Nephron progenitor cell (in vitro differentiated cells): ENCODE results near the gene TPCN1.
A peak's percentile ranks its signal among the peaks of the same experiment; 100 is the strongest.

Experiments used
- DNase-seq: peaks from one replicate; pipeline ENCODE4 v3.0.0; 2021
- H3K27ac Mint-ChIP-seq: 2 replicates; pipeline ENCODE4 v1.8.0; 2021; ENCODE audit warnings: mild to moderate bottlenecking, moderate library complexity, mixed read lengths
- H3K27me3 Mint-ChIP-seq: 2 replicates; pipeline ENCODE4 v1.8.0; 2021; ENCODE audit warnings: mild to moderate bottlenecking, low read depth, mixed read lengths; ENCODE audit not compliant: poor library complexity
- H3K36me3 Mint-ChIP-seq: 2 replicates; pipeline ENCODE4 v1.8.0; 2021; ENCODE audit warnings: low read depth, mixed read lengths
- H3K4me1 Mint-ChIP-seq: 2 replicates; pipeline ENCODE4 v1.8.0; 2021; ENCODE audit warnings: mixed read lengths
- H3K4me3 Mint-ChIP-seq: 2 replicates; pipeline ENCODE4 v1.8.0; 2021; ENCODE audit warnings: mild to moderate bottlenecking, moderate library complexity, mixed read lengths
- H3K9me3 Mint-ChIP-seq: 2 replicates; pipeline ENCODE4 v1.8.0; 2021; ENCODE audit warnings: mild to moderate bottlenecking, moderate library complexity, mixed read lengths
- TF ChIP-seq, protein P1 (sequence below): fragments of 200-600 bp; sonication (generic); IDR thresholded peaks from 2 replicates; pipeline ENCODE4 v1.5.0; 2021; ENCODE audit warnings: antibody characterized with exemption

TPCN1 gene

GRCh38 chr12:113197518-113198077 lies 23.7 kb upstream of the TPCN1 start:
- Mint-ChIP-seq H3K36me3 (peaks cover 7% of the 10 kb centered on the region), H3K4me3 (no peak overlapping the region), H3K27me3 (peaks cover 2% of the 10 kb centered on the region), H3K9me3 (no peaks in the 10 kb centered on the region), H3K27ac (no peak overlapping the region), H3K4me1 (peaks cover 38% of the 10 kb centered on the region)
- TF ChIP-seq, protein P1, sequence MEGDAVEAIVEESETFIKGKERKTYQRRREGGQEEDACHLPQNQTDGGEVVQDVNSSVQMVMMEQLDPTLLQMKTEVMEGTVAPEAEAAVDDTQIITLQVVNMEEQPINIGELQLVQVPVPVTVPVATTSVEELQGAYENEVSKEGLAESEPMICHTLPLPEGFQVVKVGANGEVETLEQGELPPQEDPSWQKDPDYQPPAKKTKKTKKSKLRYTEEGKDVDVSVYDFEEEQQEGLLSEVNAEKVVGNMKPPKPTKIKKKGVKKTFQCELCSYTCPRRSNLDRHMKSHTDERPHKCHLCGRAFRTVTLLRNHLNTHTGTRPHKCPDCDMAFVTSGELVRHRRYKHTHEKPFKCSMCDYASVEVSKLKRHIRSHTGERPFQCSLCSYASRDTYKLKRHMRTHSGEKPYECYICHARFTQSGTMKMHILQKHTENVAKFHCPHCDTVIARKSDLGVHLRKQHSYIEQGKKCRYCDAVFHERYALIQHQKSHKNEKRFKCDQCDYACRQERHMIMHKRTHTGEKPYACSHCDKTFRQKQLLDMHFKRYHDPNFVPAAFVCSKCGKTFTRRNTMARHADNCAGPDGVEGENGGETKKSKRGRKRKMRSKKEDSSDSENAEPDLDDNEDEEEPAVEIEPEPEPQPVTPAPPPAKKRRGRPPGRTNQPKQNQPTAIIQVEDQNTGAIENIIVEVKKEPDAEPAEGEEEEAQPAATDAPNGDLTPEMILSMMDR, result no peak
- no peak for DNase-seq

DNA sequence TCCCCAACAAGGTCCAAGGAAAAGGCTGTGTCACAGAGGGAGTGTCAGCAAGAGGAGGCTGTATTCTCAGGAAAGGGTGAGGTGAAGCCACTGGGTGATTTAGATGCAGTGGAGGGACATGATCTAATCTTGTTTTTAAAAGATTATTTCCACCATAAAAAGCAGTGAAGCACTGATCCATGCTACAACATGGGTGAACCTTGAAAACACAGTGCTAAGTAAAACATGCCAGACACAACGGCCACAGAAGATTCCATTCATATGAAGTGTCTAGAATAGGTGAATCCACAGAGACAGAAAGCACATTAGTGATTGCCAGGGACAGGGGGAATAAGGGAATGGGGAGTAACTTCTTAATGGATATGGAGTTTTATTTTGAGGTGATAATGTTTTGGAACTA lies 23.0 kb upstream of the TPCN1 start:
- Mint-ChIP-seq H3K4me3 (no peak overlapping the region), H3K4me1 (peaks cover 34% of the 10 kb centered on the region), H3K9me3 (no peaks in the 10 kb centered on the region), H3K27me3 (peaks cover 2% of the 10 kb centered on the region), H3K27ac (peak overlapping the region; percentile 17), H3K36me3 (peaks cover 6% of the 10 kb centered on the region)
- no peak for DNase-seq
- TF ChIP-seq, protein P1, result no peak

GRCh38 chr12:113200021-113200797 lies 21.1 kb upstream of the TPCN1 start:
- peaks cover 2% of the 10 kb centered on the region for H3K27me3 Mint-ChIP-seq
- no peaks in the 10 kb centered on the region for H3K9me3 Mint-ChIP-seq
- TF ChIP-seq, protein P1, result no peak
- peaks cover 24% of the 10 kb centered on the region for H3K4me1 Mint-ChIP-seq
- H3K4me3 Mint-ChIP-seq, result no peak overlapping the region
- H3K36me3 Mint-ChIP-seq, result no peaks in the 10 kb centered on the region
- no peak for DNase-seq
- H3K27ac Mint-ChIP-seq, result no peak overlapping the region

GRCh38 chr12:113201187-113202177 lies 19.8 kb upstream of the TPCN1 start:
- no peak for DNase-seq
- Mint-ChIP-seq H3K27ac (no peak overlapping the region), H3K4me1 (peaks cover 21% of the 10 kb centered on the region), H3K27me3 (peaks cover 2% of the 10 kb centered on the region), H3K9me3 (peaks cover 5% of the 10 kb centered on the region), H3K36me3 (peaks cover 5% of the 10 kb centered on the region), H3K4me3 (no peak overlapping the region)
- TF ChIP-seq, protein P1, result no peak

- TF ChIP-seq, protein P1, result no peak
- Mint-ChIP-seq H3K36me3 (peaks cover 9% of the 10 kb centered on the region), H3K4me3 (no peak overlapping the region), H3K4me1 (peaks cover 17% of the 10 kb centered on the region), H3K9me3 (peaks cover 8% of the 10 kb centered on the region), H3K27ac (no peak overlapping the region), H3K27me3 (peaks cover 2% of the 10 kb centered on the region)
- DNase-seq, result no peak
These were observed 18.8 kb upstream of the TPCN1 start for GRCh38 chr12:113202300-113203075.
